Measurements from ENCODE around the gene UAP1.

Gene UAP1

DNA sequence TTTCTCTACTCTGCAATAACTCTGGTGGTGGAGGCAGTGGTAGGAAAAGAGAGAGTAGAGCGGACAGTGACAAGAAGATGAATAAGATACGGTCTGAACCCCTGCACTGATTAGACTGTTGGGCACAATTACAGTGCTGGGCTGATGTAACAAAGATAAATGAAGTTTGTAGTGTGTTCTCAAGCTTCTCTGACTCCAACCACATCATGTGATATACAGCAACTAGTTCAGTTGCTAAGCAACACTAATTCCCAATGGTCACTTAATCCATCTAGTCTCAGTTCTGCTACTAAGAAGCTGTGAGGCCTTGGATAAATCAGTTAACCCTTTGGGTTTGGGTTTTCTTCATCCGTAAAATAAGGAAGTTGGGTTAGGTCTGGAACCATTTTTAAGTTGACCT lies 88.1 kb downstream of the UAP1 start:
- Histone ChIP-seq H3K36me3 (no peaks in the 10 kb centered on the region), H3K4me3 (ENCODE audit: low read depth, low read length) (no peak overlapping the region), H3K27ac (peak overlapping the region; percentile 50), H3K27me3 (ENCODE audit: insufficient read depth, low read depth, severe bottlenecking) (no peaks in the 10 kb centered on the region), H3K9me3 (ENCODE audit: severe bottlenecking) (no peaks in the 10 kb centered on the region)
- DNase-seq, result peak; percentile 39
- TF ChIP-seq, protein P1, sequence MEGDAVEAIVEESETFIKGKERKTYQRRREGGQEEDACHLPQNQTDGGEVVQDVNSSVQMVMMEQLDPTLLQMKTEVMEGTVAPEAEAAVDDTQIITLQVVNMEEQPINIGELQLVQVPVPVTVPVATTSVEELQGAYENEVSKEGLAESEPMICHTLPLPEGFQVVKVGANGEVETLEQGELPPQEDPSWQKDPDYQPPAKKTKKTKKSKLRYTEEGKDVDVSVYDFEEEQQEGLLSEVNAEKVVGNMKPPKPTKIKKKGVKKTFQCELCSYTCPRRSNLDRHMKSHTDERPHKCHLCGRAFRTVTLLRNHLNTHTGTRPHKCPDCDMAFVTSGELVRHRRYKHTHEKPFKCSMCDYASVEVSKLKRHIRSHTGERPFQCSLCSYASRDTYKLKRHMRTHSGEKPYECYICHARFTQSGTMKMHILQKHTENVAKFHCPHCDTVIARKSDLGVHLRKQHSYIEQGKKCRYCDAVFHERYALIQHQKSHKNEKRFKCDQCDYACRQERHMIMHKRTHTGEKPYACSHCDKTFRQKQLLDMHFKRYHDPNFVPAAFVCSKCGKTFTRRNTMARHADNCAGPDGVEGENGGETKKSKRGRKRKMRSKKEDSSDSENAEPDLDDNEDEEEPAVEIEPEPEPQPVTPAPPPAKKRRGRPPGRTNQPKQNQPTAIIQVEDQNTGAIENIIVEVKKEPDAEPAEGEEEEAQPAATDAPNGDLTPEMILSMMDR (IDR thresholded peaks at IDR 0.05; ENCODE audit: low read depth, low read length), result no peak

All from WERI-Rb-1 (cell line).